ENCODE data around the gene LRRIQ3. TPM values are rescaled to one million over a fixed set of nuclear protein-coding genes. Genes with fewer than 3 reads are reported as not detected.

The LRRIQ3 gene
- total and polyA plus RNA-seq, 4 donors, result 0.37 to 1.6 (median 1.0) TPM

GRCh38 chr1:73979684-73980083 lies 218.3 kb downstream of the LRRIQ3 start:
- 81% methylated on average over 2 of the region's 2 CpGs for WGBS
- H3K27ac ChIP-seq (ENCODE audit: low read depth in 1 of 2, low read length in 2 of 2), result no peak overlapping the region

GRCh38 chr1:73978964-73979363 lies 219.0 kb downstream of the LRRIQ3 start:
- no peak overlapping the region for H3K27ac ChIP-seq (ENCODE audit: low read depth in 1 of 2, low read length in 2 of 2)
- H3K36me3 ChIP-seq (ENCODE audit: control insufficient read depth in 4 of 4, insufficient read depth in 3 of 4, low read depth in 1 of 4, low read length in 3 of 4), result no peaks in the 10 kb centered on the region
- WGBS, result 97% methylated on average over 1 of the region's 1 CpG
- H3K4me3 ChIP-seq (ENCODE audit: low read depth in 1 of 3, low read length in 3 of 3), result no peak overlapping the region
- no peak for TF ChIP-seq HNF4A (conservative IDR thresholded peaks at IDR 0.05)
- TF ChIP-seq ZBTB33 (IDR thresholded peaks at IDR 0.05), result no peak
- TF ChIP-seq TAF1 (conservative IDR thresholded peaks at IDR 0.05), result no peak
- H3K27me3 ChIP-seq (ENCODE audit: control insufficient read depth in 4 of 4, insufficient read depth in 4 of 4, low read length in 3 of 4), result no peaks in the 10 kb centered on the region
- no peak overlapping the region for H3K9ac ChIP-seq (ENCODE audit: low read depth in 1 of 2, low read length in 2 of 2)
- H3K4me1 ChIP-seq (ENCODE audit: control insufficient read depth in 4 of 4, insufficient read depth in 4 of 4, low read length in 3 of 4), result no peaks in the 10 kb centered on the region
- no peaks in the 10 kb centered on the region for H3K9me3 ChIP-seq (ENCODE audit: control insufficient read depth in 4 of 4, low read length in 3 of 4)
- no peak for DNase-seq (ENCODE audit: low spot score)

More at GRCh38 chr1:73979684-73980083, 218.3 kb downstream of the LRRIQ3 start:
- TF ChIP-seq GABPA (IDR thresholded peaks at IDR 0.05 in 1 of 2, conservative IDR thresholded peaks at IDR 0.05 in 1 of 2), result no peak
- no peak for TF ChIP-seq TAF1 (conservative IDR thresholded peaks at IDR 0.05)
- TF ChIP-seq CTCF (IDR thresholded peaks at IDR 0.05; ENCODE audit: low read depth, low read length, missing input control), result no peak
- TF ChIP-seq NR2F2 (IDR thresholded peaks at IDR 0.05), result no peak
- TF ChIP-seq ZBTB33 (IDR thresholded peaks at IDR 0.05), result no peak
- TF ChIP-seq HNF4A (conservative IDR thresholded peaks at IDR 0.05), result no peak
- H3K36me3 ChIP-seq (ENCODE audit: control insufficient read depth in 4 of 4, insufficient read depth in 3 of 4, low read depth in 1 of 4, low read length in 3 of 4), result no peaks in the 10 kb centered on the region
- H3K4me3 ChIP-seq (ENCODE audit: low read depth in 1 of 3, low read length in 3 of 3), result no peak overlapping the region
- no peak overlapping the region for H3K9ac ChIP-seq (ENCODE audit: low read depth in 1 of 2, low read length in 2 of 2)
- DNase-seq (ENCODE audit: low spot score), result no peak
- no peaks in the 10 kb centered on the region for H3K9me3 ChIP-seq (ENCODE audit: control insufficient read depth in 4 of 4, low read length in 3 of 4)
- H3K27me3 ChIP-seq (ENCODE audit: control insufficient read depth in 4 of 4, insufficient read depth in 4 of 4, low read length in 3 of 4), result no peaks in the 10 kb centered on the region
- no peaks in the 10 kb centered on the region for H3K4me1 ChIP-seq (ENCODE audit: control insufficient read depth in 4 of 4, insufficient read depth in 4 of 4, low read length in 3 of 4)

Other genes starting within 250 kb of the LRRIQ3 start
- gene FPGT, start 66 bp upstream of the LRRIQ3 start, total RNA-seq, result 10 to 100 TPM; 13.7 to 19.2 TPM
- 1 to 10 TPM; 5.2 to 6.4 TPM for gene FPGT, start 66 bp upstream of the LRRIQ3 start, polyA plus RNA-seq
- under 1 TPM in 1 of 2 donors, not detected in 1; 0.09 TPM for gene TNNI3K, start 37.2 kb upstream of the LRRIQ3 start, total RNA-seq
- gene TNNI3K, start 37.2 kb upstream of the LRRIQ3 start, polyA plus RNA-seq, result under 1 TPM in 1 of 2 donors, not detected in 1; 0.10 TPM